HepG2 (cell line): ENCODE measurements around the gene PODXL.

ENCODE experiments used
- CTCF ChIP-seq: sonication (generic); formaldehyde crosslinking; IDR thresholded peaks from 2 replicates; pipeline ENCODE4 v1.5.0; 2020; ENCODE audit warnings: mild to moderate bottlenecking, missing genetic modification reagents, moderate library complexity
- ESRRA ChIP-seq: sonication (generic); formaldehyde crosslinking; IDR thresholded peaks from 2 replicates; pipeline ENCODE4 v1.5.1; 2020; ENCODE audit warnings: mild to moderate bottlenecking, low read depth, missing genetic modification reagents
- HIVEP1 ChIP-seq: sonication (generic); formaldehyde crosslinking; IDR thresholded peaks from 2 replicates; pipeline ENCODE4 v1.4.0; 2020; ENCODE audit warnings: mild to moderate bottlenecking, missing genetic modification reagents
- NPAS2 ChIP-seq: sonication (generic); formaldehyde crosslinking; IDR thresholded peaks from 2 replicates; pipeline ENCODE4 v1.8.0; 2022; ENCODE audit warnings: mild to moderate bottlenecking, missing genetic modification reagents, borderline replicate concordance
- PRDM4 ChIP-seq: sonication (generic); formaldehyde crosslinking; IDR thresholded peaks from 2 replicates; pipeline ENCODE4 v1.9.0; 2021; ENCODE audit warnings: missing genetic modification reagents, borderline replicate concordance
- SAFB2 ChIP-seq: sonication (generic); formaldehyde crosslinking; IDR thresholded peaks from 2 replicates; pipeline ENCODE4 v1.5.1; 2020; ENCODE audit warnings: missing genetic modification reagents, low read depth, mild to moderate bottlenecking, borderline replicate concordance
- SMARCC2 ChIP-seq: fragments of 450-650 bp; IDR thresholded peaks from 2 replicates; pipeline ENCODE4 v1.6.1; 2017; ENCODE audit warnings: antibody characterized with exemption, mild to moderate bottlenecking
- TFAP4 ChIP-seq: sonication (generic); IDR thresholded peaks from 2 replicates; pipeline ENCODE4 v1.6.1; 2016; ENCODE audit warnings: low read depth, borderline replicate concordance
- ZFP37 ChIP-seq: sonication (generic); formaldehyde crosslinking; IDR thresholded peaks from 2 replicates; pipeline ENCODE4 v1.4.0; 2020; ENCODE audit warnings: missing genetic modification reagents, borderline replicate concordance
- ZFY ChIP-seq: sonication (generic); formaldehyde crosslinking; IDR thresholded peaks from 2 replicates; pipeline ENCODE4 v1.4.0; 2020; ENCODE audit warnings: missing genetic modification reagents
- ZNF556 ChIP-seq: sonication (generic); formaldehyde crosslinking; IDR thresholded peaks from 2 replicates; pipeline ENCODE4 v1.4.0; 2020; ENCODE audit warnings: mild to moderate bottlenecking, missing genetic modification reagents, borderline replicate concordance
- ZNF678 ChIP-seq: sonication (generic); formaldehyde crosslinking; IDR thresholded peaks from 2 replicates; pipeline ENCODE4 v1.4.0; 2020; ENCODE audit warnings: mild to moderate bottlenecking, missing genetic modification reagents

GRCh38 chr7:131538813-131539179, 17.6 kb downstream of the PODXL start:
- TF ChIP-seq TFAP4 (no peak), ZFP37 (CRISPR knock-in tag) (no peak), HIVEP1 (CRISPR knock-in tag) (no peak), ZNF678 (CRISPR knock-in tag) (no peak), SAFB2 (CRISPR knock-in tag) (no peak), NPAS2 (CRISPR knock-in tag) (no peak), ESRRA (CRISPR knock-in tag) (no peak), PRDM4 (CRISPR knock-in tag) (no peak), SMARCC2 (no peak), ZNF556 (CRISPR knock-in tag) (no peak), ZFY (CRISPR knock-in tag) (no peak), CTCF (no peak)
